HG02973 (cell line): ENCODE measurements around the gene SLN.

Experiments used
- ATAC-seq: cut with Tn5 transposase; IDR thresholded peaks from one replicate; pipeline ENCODE4 v1.9.1; 2021; ENCODE audit warnings: moderate library complexity; ENCODE audit not compliant: unreplicated experiment

The SLN gene

DNA sequence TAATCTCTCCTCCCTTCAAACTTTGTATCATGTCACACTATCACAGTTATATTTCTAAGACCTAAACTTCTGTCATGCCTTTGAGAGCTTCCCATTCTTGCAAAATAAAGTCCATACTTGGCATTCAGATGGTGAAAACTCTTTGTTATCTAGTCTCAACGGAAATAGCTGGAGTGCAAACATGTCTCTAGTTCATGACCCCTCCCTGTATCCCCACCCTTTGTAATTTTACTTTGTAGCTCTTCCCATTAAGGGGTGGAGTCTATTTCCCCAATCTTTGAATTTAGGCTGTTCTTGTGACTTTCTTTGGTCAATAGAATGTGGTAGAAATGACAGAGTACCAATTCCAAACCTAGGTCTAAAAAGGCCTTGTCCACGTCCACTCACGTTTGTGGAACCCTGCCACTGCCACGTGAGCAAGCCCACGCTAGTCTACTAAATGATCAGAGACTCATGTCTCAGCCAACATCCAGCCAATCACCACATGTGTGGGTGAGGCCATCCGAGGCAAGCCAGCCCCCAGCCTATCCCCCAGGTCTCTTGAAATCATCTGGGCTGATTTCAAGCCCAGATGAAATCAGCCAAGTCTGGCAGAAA lies 23.4 kb downstream of the SLN start:
- ATAC-seq, result no peak

DNA sequence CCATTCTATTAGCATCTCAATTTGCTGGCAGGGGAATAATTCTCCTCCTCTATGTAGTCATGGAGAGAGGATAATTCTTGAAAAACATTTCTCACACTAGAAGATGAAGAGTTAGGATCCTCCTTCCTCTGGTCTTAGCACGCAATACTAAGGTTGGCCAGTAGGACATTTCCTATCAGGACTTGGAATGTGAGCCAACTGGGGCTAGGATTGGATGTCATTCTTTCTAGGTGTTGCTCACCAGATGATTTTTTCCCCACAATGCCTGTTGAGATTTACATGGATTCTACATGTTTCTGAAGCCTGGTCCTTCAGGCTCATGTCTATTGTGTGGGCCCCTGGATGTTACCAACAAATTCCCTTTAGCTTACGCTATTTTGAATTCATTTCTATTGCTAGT lies 28.0 kb downstream of the SLN start:
- no peak for ATAC-seq

- no peak for ATAC-seq
Measured at GRCh38 chr11:107683061-107683460, 28.8 kb downstream of the SLN start.

DNA sequence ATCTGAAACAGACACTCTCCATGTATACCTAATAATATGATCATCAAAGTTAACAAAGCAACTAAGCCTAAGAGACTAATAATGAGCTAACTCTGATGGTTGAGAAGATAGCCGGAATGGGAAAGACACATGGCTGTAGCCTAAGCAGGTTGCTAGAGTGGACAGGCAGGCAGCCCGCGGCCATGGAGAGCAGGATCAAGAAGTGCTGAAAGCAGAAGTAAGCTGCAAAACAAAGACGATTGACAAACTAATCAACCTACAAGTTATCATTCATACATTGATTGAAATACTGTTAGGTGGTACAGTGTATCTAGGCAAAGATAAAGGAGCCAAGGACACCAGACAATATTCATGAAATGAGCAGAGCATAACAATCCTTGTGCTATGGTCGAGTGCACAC lies 29.3 kb downstream of the SLN start:
- no peak for ATAC-seq

DNA sequence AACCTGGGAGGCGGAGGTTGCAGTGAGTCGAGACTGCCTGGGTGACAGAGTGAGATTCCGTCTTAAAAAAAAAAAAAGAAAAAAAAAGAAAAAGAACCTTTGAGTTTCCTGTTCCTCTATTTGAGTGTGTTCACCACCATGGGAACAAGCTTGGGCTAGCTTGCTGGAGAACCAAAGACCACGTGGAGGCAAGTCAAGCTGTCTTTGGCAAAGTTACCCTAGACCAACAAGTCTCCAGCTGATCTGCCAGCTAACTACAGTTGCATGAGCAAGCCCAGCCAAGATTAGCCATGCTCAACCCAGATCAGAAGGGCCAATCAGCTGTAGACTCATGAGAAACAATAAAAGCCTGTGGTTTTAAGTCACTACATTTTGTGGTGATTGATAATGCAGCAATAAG lies 29.7 kb downstream of the SLN start:
- no peak for ATAC-seq

GRCh38 chr11:107679255-107680024 lies 32.4 kb downstream of the SLN start:
- no peak for ATAC-seq

DNA sequence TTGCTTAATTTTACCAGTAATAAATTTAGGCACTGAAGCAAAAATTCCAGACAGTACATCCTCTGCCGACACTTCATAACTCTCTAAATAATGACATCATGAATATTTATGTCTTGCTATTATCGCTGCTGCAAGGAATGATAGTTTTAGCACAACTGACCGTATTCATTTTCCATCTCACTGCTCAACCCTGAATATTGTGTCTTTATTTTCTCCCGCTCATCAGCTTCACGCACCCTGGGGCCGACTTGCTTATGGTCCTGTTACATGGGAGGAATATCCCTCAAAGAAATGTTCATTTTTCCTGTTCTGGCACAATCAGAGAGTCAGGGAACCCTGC lies 33.3 kb downstream of the SLN start:
- ATAC-seq, result no peak

- no peak for ATAC-seq
Measured at GRCh38 chr11:107677924-107678631, 33.8 kb downstream of the SLN start.

DNA sequence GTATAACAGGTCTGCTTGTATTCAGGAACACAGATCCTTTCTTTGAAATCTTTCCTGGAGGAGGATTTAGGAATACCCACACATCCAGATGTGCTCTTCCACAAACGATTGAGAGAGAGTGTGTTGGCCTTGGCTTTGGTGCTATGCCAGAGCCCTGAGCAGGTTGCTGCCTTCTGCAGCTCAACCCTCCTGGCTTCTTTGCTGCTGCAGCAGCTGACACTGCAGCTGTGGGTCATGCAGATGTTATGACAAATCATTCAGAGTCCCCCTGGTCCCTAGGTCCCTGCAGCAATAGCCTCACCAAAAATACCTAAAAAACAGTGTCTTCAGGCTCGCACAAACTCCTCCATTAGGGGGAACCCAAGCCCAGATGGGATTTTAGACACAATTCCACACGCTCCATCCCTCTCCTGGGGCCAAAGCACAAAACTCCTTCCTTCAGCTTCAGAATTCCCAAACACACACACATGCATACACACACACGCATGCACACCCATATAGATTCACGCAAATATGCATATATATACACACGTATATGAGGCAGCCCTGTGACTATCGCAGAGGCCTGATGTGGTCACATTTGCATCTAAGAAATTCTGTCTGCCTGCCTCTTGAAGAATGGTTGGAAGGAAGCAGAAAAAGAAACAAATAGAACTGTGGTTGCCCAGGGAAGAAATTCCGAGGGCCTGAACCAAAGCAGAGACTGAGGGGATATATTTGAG lies 35.4 kb downstream of the SLN start:
- ATAC-seq, result no peak

DNA sequence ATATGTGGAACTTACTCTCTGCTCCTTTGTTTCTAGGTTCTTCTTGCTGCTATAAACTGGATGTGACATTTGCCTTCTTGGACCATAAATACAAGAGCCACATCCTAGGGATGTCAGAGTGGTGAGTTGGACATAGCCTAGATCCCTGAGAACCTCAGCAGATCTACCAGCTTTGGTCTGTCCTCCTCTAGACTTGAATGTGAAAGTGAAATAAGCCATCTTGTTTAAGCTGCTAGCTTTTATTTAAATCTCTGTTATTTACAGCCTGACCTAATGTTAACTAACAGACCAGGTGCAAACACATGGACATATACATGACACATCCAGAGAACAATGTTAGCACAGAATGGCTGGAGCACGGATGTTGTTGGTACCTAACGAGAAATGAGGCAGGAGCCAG lies 36.0 kb downstream of the SLN start:
- ATAC-seq, result no peak

GRCh38 chr11:107669893-107670601 lies 41.8 kb downstream of the SLN start:
- no peak for ATAC-seq

DNA sequence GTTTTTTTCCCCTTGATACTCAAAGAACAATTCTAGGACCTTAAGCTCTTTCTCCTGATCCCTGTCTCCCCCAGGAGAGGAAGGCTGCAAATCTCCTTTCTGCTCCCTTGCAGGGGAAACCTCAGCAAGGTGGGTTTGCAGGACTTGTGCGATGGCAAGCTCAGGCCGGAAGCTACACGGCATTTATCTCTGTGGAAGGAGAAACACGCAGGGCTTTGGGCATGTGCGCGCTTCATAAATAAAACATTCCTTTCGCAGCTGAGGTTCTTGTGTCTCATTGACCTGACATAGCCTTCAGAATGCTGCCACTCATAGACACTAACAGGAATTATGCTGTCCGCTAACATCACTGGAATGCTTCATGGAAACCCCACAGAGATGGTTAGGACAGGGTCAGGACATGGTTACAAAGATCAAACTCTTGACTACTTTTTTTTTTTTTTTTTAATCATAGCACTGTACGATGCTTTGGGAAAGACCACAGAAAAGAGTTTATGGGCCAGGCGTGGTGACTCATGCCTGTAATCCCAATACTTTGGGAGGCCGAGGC lies 42.6 kb downstream of the SLN start:
- ATAC-seq, result no peak

DNA sequence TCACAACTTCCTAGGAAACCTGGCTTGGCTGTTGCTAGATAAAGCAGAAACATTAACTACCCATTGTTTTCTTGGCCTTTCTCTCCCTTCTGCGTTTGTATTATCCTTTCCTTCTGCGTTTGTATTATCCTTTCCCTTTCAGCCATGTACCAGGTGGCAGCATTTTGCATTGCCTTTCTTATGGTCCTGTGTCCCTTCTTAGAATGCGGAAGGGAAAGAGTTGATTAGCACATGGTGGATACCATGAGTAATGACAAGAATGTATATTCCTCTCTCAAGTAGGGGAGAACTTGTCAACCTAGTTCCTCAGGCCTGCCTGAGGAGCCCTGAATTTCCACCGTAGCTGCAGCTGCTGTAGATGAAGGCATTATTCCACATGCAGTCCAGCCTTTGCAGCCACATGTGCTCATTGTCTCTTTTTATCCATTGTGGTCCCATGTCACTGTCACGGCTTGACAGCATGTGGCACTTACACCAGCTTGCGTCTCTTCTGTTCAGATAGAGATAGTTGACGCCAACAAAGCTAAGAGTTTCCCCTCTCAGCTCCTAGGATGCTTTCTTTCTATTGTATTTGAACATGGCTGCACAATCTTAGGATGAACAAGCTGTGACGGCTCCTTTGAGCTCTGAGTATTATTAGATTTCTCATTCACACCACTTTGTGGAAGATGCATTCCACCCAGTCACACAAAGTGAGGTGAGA lies 44.8 kb downstream of the SLN start:
- no peak for ATAC-seq

DNA sequence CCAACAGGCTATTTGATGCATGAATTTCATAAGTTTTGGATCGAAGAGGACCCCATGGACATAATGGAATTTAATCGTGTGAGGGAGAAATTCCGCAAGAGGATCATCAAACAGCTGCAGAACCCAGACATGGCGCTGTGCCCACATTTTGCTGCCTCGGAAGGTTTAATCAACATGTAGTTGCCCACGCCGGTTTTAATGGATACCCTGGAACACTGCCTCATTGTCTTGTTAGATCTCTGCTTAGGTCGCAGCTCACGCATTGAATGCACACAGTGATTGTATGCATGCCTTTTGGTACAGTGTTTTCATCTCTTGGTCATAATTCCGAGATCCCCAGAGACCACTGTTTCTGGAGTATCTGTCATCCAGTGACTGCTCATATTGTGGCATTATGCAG lies 46.8 kb downstream of the SLN start:
- ATAC-seq, result no peak

DNA sequence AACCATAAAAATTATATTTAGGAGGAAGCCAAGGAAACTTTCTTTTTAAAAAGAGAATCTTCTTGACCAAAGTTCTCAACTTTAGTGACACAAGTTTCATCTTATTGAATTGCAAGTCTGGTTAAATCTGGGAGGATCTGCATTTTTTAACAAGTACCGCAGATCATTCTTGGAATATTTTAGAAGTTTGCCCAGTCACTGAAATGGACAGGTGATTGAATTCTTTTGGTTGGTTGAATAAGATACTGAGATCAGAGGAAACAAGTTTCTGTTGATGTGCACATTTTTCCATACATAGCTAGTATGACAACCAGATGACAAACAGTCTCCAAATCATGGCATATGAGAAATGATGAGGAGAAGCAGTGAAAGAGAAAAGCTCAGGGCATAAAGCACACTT lies 50.2 kb downstream of the SLN start:
- no peak for ATAC-seq

DNA sequence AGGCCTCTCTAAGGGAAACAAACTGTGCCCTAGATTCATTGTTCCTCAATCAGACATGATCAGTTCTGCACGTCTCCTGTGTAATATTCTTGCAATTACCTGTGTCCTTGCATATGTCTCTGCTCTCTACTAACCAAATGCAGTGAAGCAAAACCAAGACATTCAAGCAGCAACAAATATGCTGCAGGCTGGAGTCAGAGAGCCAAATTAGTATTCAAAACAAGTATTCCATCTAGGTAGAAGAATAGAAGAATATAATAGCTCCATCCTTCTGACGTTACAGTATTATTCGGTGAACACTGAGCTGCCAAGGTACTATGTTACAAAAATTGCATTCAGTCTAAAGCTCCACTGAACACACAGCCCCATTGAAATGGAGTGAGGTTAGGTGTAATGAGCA lies 51.8 kb downstream of the SLN start:
- ATAC-seq, result no peak

- ATAC-seq, result no peak
Measured at GRCh38 chr11:107659310-107659709, 52.5 kb downstream of the SLN start.
